SK-N-SH (cell line): ENCODE results near the gene AZU1. TPM values are rescaled to one million over a fixed set of nuclear protein-coding genes. Genes with fewer than 3 reads are reported as not detected.
A peak's percentile ranks its signal among the peaks of the same experiment; 100 is the strongest.

Experiments
- CTCF ChIA-PET: fragments of 300-600, 350-600 bp; formaldehyde crosslinking; extraction: SDS; loops from one replicate; lab custom pipeline; 2021; lab: Yijun Ruan, JAX
- POLR2A ChIA-PET: fragments of 350-600 bp; sonication (Branson Sonifier 250); formaldehyde crosslinking; extraction: SDS; loops from one replicate; lab custom pipeline; 2020; ENCODE audit warnings: antibody characterized with exemption, inconsistent platforms; lab: Yijun Ruan, JAX
- DNase-seq: peaks from one replicate; pipeline ENCODE4 v3.0.0; 2012
- H2AFZ ChIP-seq: fragments of 200-600 bp; sonication (generic); 2 replicates; pipeline ENCODE4 v1.8.1; 2016; ENCODE audit warnings: antibody characterized with exemption, mild to moderate bottlenecking, low read depth
- H3F3A ChIP-seq: fragments of 200-600 bp; sonication (generic); replicated peaks from 2 replicates; pipeline ENCODE3; 2016; ENCODE audit warnings: antibody characterized with exemption, mild to moderate bottlenecking; ENCODE audit not compliant: insufficient read depth
- H3K27ac ChIP-seq, 2 experiments: fragments of 200-500 bp in 1 of 2; fragments of 200-600 bp in 1 of 2; sonication (Bioruptor generic) in 1 of 2; sonication (generic), shearing (Covaris generic) in 1 of 2; 2 replicates each; pipeline versions ENCODE4 v1.5.1 to v1.6.1; 2014 to 2016; ENCODE audit warnings: low read depth in 2 of 2, inconsistent platforms in 1 of 2, low read length in 1 of 2, mild to moderate bottlenecking in 1 of 2, mixed read lengths in 1 of 2
- H3K27me3 ChIP-seq: fragments of 200-600 bp; sonication (generic), shearing (Covaris generic); 2 replicates; pipeline ENCODE4 v1.6.1; 2016; ENCODE audit warnings: mixed run types; ENCODE audit not compliant: insufficient read depth
- H3K36me3 ChIP-seq, 2 experiments: fragments of 200-500 bp in 1 of 2; fragments of 200-600 bp in 1 of 2; sonication (Bioruptor generic) in 1 of 2; sonication (generic) in 1 of 2; replicated peaks in 1 of 2; 2 replicates each; pipeline versions ENCODE3 to v1.5.1; 2014 to 2016; ENCODE audit warnings: low read length in 1 of 2, mild to moderate bottlenecking in 1 of 2; ENCODE audit not compliant: insufficient read depth in 2 of 2, control insufficient read depth in 1 of 2
- H3K4me1 ChIP-seq, 2 experiments: fragments of 200-500 bp in 1 of 2; fragments of 200-600 bp in 1 of 2; sonication (Bioruptor generic) in 1 of 2; sonication (generic), shearing (Covaris generic) in 1 of 2; 2 replicates each; pipeline versions ENCODE4 v1.5.1 to v1.6.1; 2014 to 2016; ENCODE audit warnings: low read depth in 1 of 2, low read length in 1 of 2, mixed run types in 1 of 2; ENCODE audit not compliant: insufficient read depth in 2 of 2, control insufficient read depth in 1 of 2
- H3K4me2 ChIP-seq: fragments of 200-600 bp; sonication (generic), shearing (Covaris generic); 2 replicates; pipeline ENCODE4 v1.6.1; 2017; ENCODE audit warnings: mixed run types
- H3K4me3 ChIP-seq, 2 experiments: fragments of 200-500 bp in 1 of 2; fragments of 200-600 bp in 1 of 2; sonication (Bioruptor generic) in 1 of 2; sonication (generic), shearing (Covaris generic) in 1 of 2; 2 replicates each; pipeline versions ENCODE4 v1.5.1 to v1.8.1; 2014 to 2016; ENCODE audit warnings: low read depth in 2 of 2, inconsistent platforms in 1 of 2, low read length in 1 of 2, mild to moderate bottlenecking in 1 of 2, mixed read lengths in 1 of 2, moderate library complexity in 1 of 2
- H3K79me2 ChIP-seq: fragments of 200-600 bp; sonication (generic); 2 replicates; pipeline ENCODE4 v1.8.1; 2017; ENCODE audit warnings: mild to moderate bottlenecking; ENCODE audit not compliant: insufficient read depth
- H3K9ac ChIP-seq: fragments of 200-600 bp; sonication (generic); 2 replicates; pipeline ENCODE4 v1.6.1; 2017; ENCODE audit warnings: mixed run types
- H3K9me2 ChIP-seq: fragments of 200-600 bp; sonication (generic); 2 replicates; pipeline ENCODE4 v1.6.1; 2017; ENCODE audit warnings: mixed run types
- H3K9me3 ChIP-seq: fragments of 200-600 bp; sonication (generic); 2 replicates; pipeline ENCODE4 v1.6.1; 2017; ENCODE audit warnings: mixed run types, mild to moderate bottlenecking, moderate library complexity
- H4K20me1 ChIP-seq: fragments of 200-600 bp; sonication (generic); 2 replicates; pipeline ENCODE4 v1.6.1; 2017; ENCODE audit warnings: mild to moderate bottlenecking, mixed run types; ENCODE audit not compliant: insufficient read depth
- EP300 ChIP-seq, 2 experiments: IDR thresholded peaks; 2 replicates each; pipeline versions ENCODE4 v1.4.0 to v1.6.1; 2012; ENCODE audit warnings: borderline replicate concordance in 1 of 2, low read depth in 1 of 2, low read length in 1 of 2
- FOXM1 ChIP-seq: IDR thresholded peaks from 2 replicates; pipeline ENCODE4 v1.4.0; 2012; ENCODE audit warnings: low read depth, mild to moderate bottlenecking
- GABPA ChIP-seq: IDR thresholded peaks from 2 replicates; pipeline ENCODE4 v1.4.0; 2012; ENCODE audit warnings: low read depth, mild to moderate bottlenecking
- JUND ChIP-seq: IDR thresholded peaks from 2 replicates; pipeline ENCODE4 v1.4.0; 2012
- PBX3 ChIP-seq: IDR thresholded peaks from 2 replicates; pipeline ENCODE4; 2012
- POLR2AphosphoS5 ChIP-seq: IDR thresholded peaks from 2 replicates; pipeline ENCODE4 v1.6.1; 2012; ENCODE audit warnings: low read depth, low read length
- REST ChIP-seq: IDR thresholded peaks from 2 replicates; pipeline ENCODE4 v1.6.1; 2012; ENCODE audit warnings: mild to moderate bottlenecking, low read depth, low read length, moderate library complexity
- RXRA ChIP-seq: IDR thresholded peaks from 2 replicates; pipeline ENCODE4 v1.4.0; 2012; ENCODE audit warnings: low read depth, mild to moderate bottlenecking, borderline replicate concordance
- TAF1 ChIP-seq: IDR thresholded peaks from 2 replicates; pipeline ENCODE4 v1.6.1; 2012; ENCODE audit warnings: low read depth, mild to moderate bottlenecking, low read length, moderate library complexity, borderline replicate concordance
- TCF12 ChIP-seq: IDR thresholded peaks from 2 replicates; pipeline ENCODE4 v1.4.0; 2012
- YY1 ChIP-seq: IDR thresholded peaks from 2 replicates; pipeline ENCODE4 v1.4.0; 2012; ENCODE audit warnings: low read depth, mild to moderate bottlenecking
- WGBS: methylation state at CpG from one replicate; pipeline ENCODE4 v1.1.6; 2017; ENCODE audit warnings: low lambda C conversion rate; 5-methylcytosine and 5-hydroxymethylcytosine counted together
- polyA plus RNA-seq, 3 experiments: library from polyadenylated mRNA; depleted of rRNA; stranded (reverse); fragments of >200 nt; gene quantifications; 2 replicates each; pipeline ENCODE4 v1.2.3, GENCODE V29; 2012
- TF ChIP-seq, protein P1 (sequence below): fragments of 150-350 bp; IDR thresholded peaks from 2 replicates; pipeline ENCODE4 v1.6.1; 2016; ENCODE audit warnings: mild to moderate bottlenecking, low read depth, low read length
- TF ChIP-seq, protein P2 (sequence below): IDR thresholded peaks from 2 replicates; pipeline ENCODE4 v1.4.0; 2012; ENCODE audit warnings: low read depth

AZU1 gene
- polyA plus RNA-seq, 1 of the 3 experiments (the other 2 are of a cell fraction): 0.15 TPM

GRCh38 chr19:871446-872265 is 44.0 kb downstream of the AZU1 start:
- POLR2A ChIA-PET: interaction anchor here (0.7 kb wide), 1 partner anchor 7 kb away, joined by 3 read pairs; no protein-coding TSS in a partner anchor
- TF ChIP-seq TCF12 (no peak), FOXM1 (no peak), YY1 (no peak), REST (no peak), EP300 (IDR thresholded peaks at IDR 0.05; ENCODE audit: borderline replicate concordance in 1 of 2, low read depth in 1 of 2, low read length in 1 of 2) (no peak), GABPA (no peak), TAF1 (no peak), POLR2AphosphoS5 (no peak), PBX3 (no peak)
- TF ChIP-seq, all 33 proteins: peak for 0
- no peak overlapping the region for H3K9ac ChIP-seq
- CTCF ChIA-PET: interaction anchor here (0.9 to 1.3 kb wide), 4 partner anchors 15 to 111 kb away, joined by 3 to 5 read pairs (median 3); no protein-coding TSS in a partner anchor
- no peaks in the 10 kb centered on the region for H3K9me2 ChIP-seq
- peak; percentile 75 for DNase-seq
- no peak overlapping the region for H3K4me3 ChIP-seq
- H3K27ac ChIP-seq: peak overlapping the region in 1 of 2 experiments; percentile 76; a peak in 2 of 4 replicates
- no peak overlapping the region for H2AFZ ChIP-seq
- 78% methylated on average over 29 of the region's 33 CpGs for WGBS
- no peaks in the 10 kb centered on the region for H3K9me3 ChIP-seq
- H3K79me2 ChIP-seq: no peaks in the 10 kb centered on the region
- peaks cover 22% of the 10 kb centered on the region for H3F3A ChIP-seq
- no peaks in the 10 kb centered on the region for H4K20me1 ChIP-seq
- H3K4me1 ChIP-seq: peaks cover 4 to 16% of the 10 kb centered on the region in 2 experiments; a peak in 2 of 4 replicates
- H3K27me3 ChIP-seq: no peaks in the 10 kb centered on the region
- no peak overlapping the region for H3K4me2 ChIP-seq
- H3K36me3 ChIP-seq: peaks cover 3 to 46% of the 10 kb centered on the region in 2 experiments

DNA sequence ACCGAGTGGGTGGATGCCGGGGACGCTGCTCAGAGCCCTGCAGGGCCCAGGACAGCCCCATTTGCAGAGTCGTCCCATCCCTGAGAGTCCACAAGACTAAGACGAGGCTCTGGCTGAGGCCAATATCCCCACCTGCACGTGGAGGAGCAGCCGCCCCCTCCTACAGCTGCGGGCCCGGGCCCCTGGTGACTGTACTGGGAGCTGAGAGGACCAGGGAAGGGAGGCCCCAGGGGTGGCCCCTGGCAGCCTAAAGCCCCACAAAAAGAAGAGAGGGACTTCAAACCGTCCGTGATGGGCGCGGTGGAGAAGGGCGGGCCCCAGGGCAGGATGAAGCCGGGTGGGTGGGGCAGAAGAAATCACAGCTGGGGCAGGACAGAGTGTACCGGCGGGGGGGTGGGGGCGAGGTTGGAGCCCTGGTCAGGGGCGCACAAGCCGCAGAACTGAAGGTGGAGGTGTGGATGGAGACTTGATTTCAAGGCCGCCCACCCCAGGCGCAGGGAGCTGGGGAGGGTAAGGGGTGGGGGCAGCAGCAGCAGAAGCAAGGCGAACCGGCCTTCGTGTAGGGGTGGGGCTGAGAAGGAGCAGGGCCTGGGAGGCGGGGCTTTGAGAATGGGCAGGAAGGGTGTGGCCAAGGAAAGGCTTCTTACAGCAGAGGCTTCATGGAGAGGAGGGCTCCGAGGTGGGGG is 44.8 kb downstream of the AZU1 start:
- H3K79me2 ChIP-seq: no peaks in the 10 kb centered on the region
- DNase-seq: no peak
- H3K9me2 ChIP-seq: no peaks in the 10 kb centered on the region
- peaks cover 22% of the 10 kb centered on the region for H3F3A ChIP-seq
- no peaks in the 10 kb centered on the region for H3K9me3 ChIP-seq
- no peaks in the 10 kb centered on the region for H3K27me3 ChIP-seq
- no peak overlapping the region for H3K4me2 ChIP-seq
- no peak overlapping the region for H2AFZ ChIP-seq
- CTCF ChIA-PET: interaction anchor here (0.6 kb wide), 1 partner anchor 102 kb away, joined by 4 read pairs; no protein-coding TSS in a partner anchor
- no peak overlapping the region; a peak in 1 of 4 replicates for H3K27ac ChIP-seq
- H3K4me1 ChIP-seq: peaks cover 4 to 16% of the 10 kb centered on the region in 2 experiments; a peak in 2 of 4 replicates
- POLR2A ChIA-PET: no interaction called here
- H3K36me3 ChIP-seq: peaks cover 3 to 51% of the 10 kb centered on the region in 2 experiments
- WGBS: 80% methylated on average over 26 of the region's 27 CpGs
- no peak overlapping the region for H3K9ac ChIP-seq
- no peaks in the 10 kb centered on the region for H4K20me1 ChIP-seq
- no peak overlapping the region for H3K4me3 ChIP-seq
- TF ChIP-seq JUND (no peak), RXRA (no peak), TAF1 (no peak)
- TF ChIP-seq, protein P1, sequence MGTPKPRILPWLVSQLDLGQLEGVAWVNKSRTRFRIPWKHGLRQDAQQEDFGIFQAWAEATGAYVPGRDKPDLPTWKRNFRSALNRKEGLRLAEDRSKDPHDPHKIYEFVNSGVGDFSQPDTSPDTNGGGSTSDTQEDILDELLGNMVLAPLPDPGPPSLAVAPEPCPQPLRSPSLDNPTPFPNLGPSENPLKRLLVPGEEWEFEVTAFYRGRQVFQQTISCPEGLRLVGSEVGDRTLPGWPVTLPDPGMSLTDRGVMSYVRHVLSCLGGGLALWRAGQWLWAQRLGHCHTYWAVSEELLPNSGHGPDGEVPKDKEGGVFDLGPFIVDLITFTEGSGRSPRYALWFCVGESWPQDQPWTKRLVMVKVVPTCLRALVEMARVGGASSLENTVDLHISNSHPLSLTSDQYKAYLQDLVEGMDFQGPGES: no peak
- TF ChIP-seq, protein P2, sequence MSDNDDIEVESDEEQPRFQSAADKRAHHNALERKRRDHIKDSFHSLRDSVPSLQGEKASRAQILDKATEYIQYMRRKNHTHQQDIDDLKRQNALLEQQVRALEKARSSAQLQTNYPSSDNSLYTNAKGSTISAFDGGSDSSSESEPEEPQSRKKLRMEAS: no peak
